ENCODE measurements around the gene MTURN. TPM values are rescaled to one million over a fixed set of nuclear protein-coding genes. Genes with fewer than 3 reads are reported as not detected.

MTURN gene
- total RNA-seq, 1 experiment from 2014 or later: 7.5 TPM

GRCh38 chr7:30167901-30168300 is 33.1 kb downstream of the MTURN start:
- intact Hi-C loops (cut with micrococcal nuclease): no loop called here
- ChIA-PET POLR2A (interaction anchor here (0.5 kb wide), 1 partner anchor 20 kb away, joined by 4 read pairs; no protein-coding TSS in a partner anchor), CTCF (interaction anchor here (1.6 kb wide), 1 partner anchor 245 kb away, joined by 5 read pairs; no protein-coding TSS in a partner anchor)
- no peak overlapping the region for H3K27ac Mint-ChIP-seq (ENCODE audit: low read depth, unreplicated experiment)
- H3K9me3 Mint-ChIP-seq (ENCODE audit: unreplicated experiment): no peaks in the 10 kb centered on the region
- DNase-seq (ENCODE audit: unreplicated experiment): no peak
- peaks cover 12% of the 10 kb centered on the region for H3K36me3 Mint-ChIP-seq (ENCODE audit: insufficient read depth, unreplicated experiment)
- BruUV-seq (replicated peaks): no TSS peak
- H3K4me1 Mint-ChIP-seq (ENCODE audit: insufficient read depth, unreplicated experiment): peaks cover 50% of the 10 kb centered on the region
- H3K27me3 Mint-ChIP-seq (ENCODE audit: insufficient read depth, unreplicated experiment): no peaks in the 10 kb centered on the region
- H3K4me3 Mint-ChIP-seq (ENCODE audit: unreplicated experiment): no peak overlapping the region
- no peak for TF ChIP-seq CTCF (IDR thresholded peaks at IDR 0.05; ENCODE audit: unreplicated experiment)

GRCh38 chr7:30168835-30169573 is 34.2 kb downstream of the MTURN start:
- no peak for TF ChIP-seq CTCF (IDR thresholded peaks at IDR 0.05; ENCODE audit: unreplicated experiment)
- DNase-seq (ENCODE audit: unreplicated experiment): peak; percentile 93
- Mint-ChIP-seq H3K36me3 (ENCODE audit: insufficient read depth, unreplicated experiment) (peaks cover 12% of the 10 kb centered on the region), H3K27ac (ENCODE audit: low read depth, unreplicated experiment) (no peak overlapping the region), H3K27me3 (ENCODE audit: insufficient read depth, unreplicated experiment) (no peaks in the 10 kb centered on the region), H3K4me1 (ENCODE audit: insufficient read depth, unreplicated experiment) (peaks cover 47% of the 10 kb centered on the region), H3K4me3 (ENCODE audit: unreplicated experiment) (no peak overlapping the region), H3K9me3 (ENCODE audit: unreplicated experiment) (no peaks in the 10 kb centered on the region)
- POLR2A ChIA-PET: interaction anchor here (0.6 to 1.2 kb wide), 5 partner anchors 13 to 238 kb away, joined by 3 to 4 read pairs (median 3); partner anchors contain the start of gene ZNRF2
- no TSS peak for BruUV-seq (replicated peaks)
- intact Hi-C loops (cut with micrococcal nuclease): no loop called here
- CTCF ChIA-PET: interaction anchor here (0.6 to 1.6 kb wide), 4 partner anchors 59 to 396 kb away, joined by 3 to 6 read pairs (median 4); no protein-coding TSS in a partner anchor

GRCh38 chr7:30169579-30169978 is 34.8 kb downstream of the MTURN start:
- Mint-ChIP-seq H3K36me3 (ENCODE audit: insufficient read depth, unreplicated experiment) (peaks cover 12% of the 10 kb centered on the region), H3K27ac (ENCODE audit: low read depth, unreplicated experiment) (no peak overlapping the region), H3K4me3 (ENCODE audit: unreplicated experiment) (no peak overlapping the region), H3K4me1 (ENCODE audit: insufficient read depth, unreplicated experiment) (peaks cover 41% of the 10 kb centered on the region), H3K9me3 (ENCODE audit: unreplicated experiment) (no peaks in the 10 kb centered on the region), H3K27me3 (ENCODE audit: insufficient read depth, unreplicated experiment) (no peaks in the 10 kb centered on the region)
- intact Hi-C loops (cut with micrococcal nuclease): no loop called here
- DNase-seq (ENCODE audit: unreplicated experiment): no peak
- no peak for TF ChIP-seq CTCF (IDR thresholded peaks at IDR 0.05; ENCODE audit: unreplicated experiment)
- CTCF ChIA-PET: interaction anchor here (0.6 to 0.7 kb wide), 2 partner anchors 58 to 86 kb away, joined by 3 read pairs; no protein-coding TSS in a partner anchor
- POLR2A ChIA-PET: interaction anchor here (0.7 to 1.2 kb wide), 4 partner anchors 104 to 183 kb away, joined by 3 to 4 read pairs (median 3); partner anchors contain the start of gene ZNRF2
- BruUV-seq (replicated peaks): no TSS peak

GRCh38 chr7:30170476-30171205 is 35.9 kb downstream of the MTURN start:
- no peak overlapping the region for H3K27ac Mint-ChIP-seq (ENCODE audit: low read depth, unreplicated experiment)

More at GRCh38 chr7:30170476-30171205, 35.9 kb downstream of the MTURN start:
- Mint-ChIP-seq H3K9me3 (ENCODE audit: unreplicated experiment) (no peaks in the 10 kb centered on the region), H3K36me3 (ENCODE audit: insufficient read depth, unreplicated experiment) (peaks cover 12% of the 10 kb centered on the region), H3K4me1 (ENCODE audit: insufficient read depth, unreplicated experiment) (peaks cover 37% of the 10 kb centered on the region), H3K27me3 (ENCODE audit: insufficient read depth, unreplicated experiment) (no peaks in the 10 kb centered on the region), H3K4me3 (ENCODE audit: unreplicated experiment) (no peak overlapping the region)
- DNase-seq (ENCODE audit: unreplicated experiment): no peak
- BruUV-seq (replicated peaks): no TSS peak
- CTCF ChIA-PET: interaction anchor here (0.6 to 1.1 kb wide), 4 partner anchors 20 to 178 kb away, joined by 3 read pairs; no protein-coding TSS in a partner anchor
- no peak for TF ChIP-seq CTCF (IDR thresholded peaks at IDR 0.05; ENCODE audit: unreplicated experiment)
- POLR2A ChIA-PET: interaction anchor here (0.7 to 1.1 kb wide), 5 partner anchors 11 to 182 kb away, joined by 3 to 6 read pairs (median 3); partner anchors contain the start of genes MTURN and ZNRF2
- intact Hi-C loops (cut with micrococcal nuclease): loop anchor here (5.0 kb wide), 1 partner anchor 57 kb away; no protein-coding TSS in a partner anchor
